Suprapubic skin (tissue), 4 donors: ENCODE measurements around the gene MAPK14. TPM values are rescaled to one million over a fixed set of nuclear protein-coding genes. Genes with fewer than 3 reads are reported as not detected.

Experiments
- DNase-seq, 2 donors: peaks; one replicate each; pipeline ENCODE4 v3.0.0-alpha.2; 2019; ENCODE audit warnings: low spot score in 2 of 2
- H3K27ac ChIP-seq: fragments of 200-600 bp; sonication (generic); one replicate; pipeline ENCODE4 v1.5.1; 2019
- H3K27me3 ChIP-seq: fragments of 200-600 bp; sonication (generic); one replicate; pipeline ENCODE4 v1.5.1; 2019
- H3K36me3 ChIP-seq: fragments of 200-600 bp; sonication (generic); one replicate; pipeline ENCODE4 v1.5.1; 2019
- H3K4me1 ChIP-seq: fragments of 200-600 bp; sonication (generic); one replicate; pipeline ENCODE4 v1.5.1; 2019
- H3K4me3 ChIP-seq: fragments of 200-600 bp; sonication (generic); one replicate; pipeline ENCODE4 v1.5.1; 2019; ENCODE audit warnings: mild to moderate bottlenecking
- H3K9me3 ChIP-seq: fragments of 200-600 bp; sonication (generic); one replicate; pipeline ENCODE4 v1.5.1; 2019
- EP300 ChIP-seq: sonication (generic); formaldehyde crosslinking; IDR thresholded peaks from one replicate; pipeline ENCODE4 v1.6.1; 2017; ENCODE audit warnings: antibody characterized with exemption
- POLR2A ChIP-seq, 2 donors: fragments of 450-650 bp; IDR thresholded peaks; one replicate each; pipeline ENCODE4 v1.6.1; 2017; ENCODE audit warnings: antibody characterized with exemption in 2 of 2, mild to moderate bottlenecking in 2 of 2, moderate library complexity in 2 of 2
- POLR2AphosphoS5 ChIP-seq, 3 donors: sonication (generic); formaldehyde crosslinking; IDR thresholded peaks; one replicate each; pipeline ENCODE4 v1.6.1; 2017; ENCODE audit warnings: antibody characterized with exemption in 3 of 3
- WGBS: methylation state at CpG from one replicate; pipeline ENCODE4 v1.1.5; 2018; 5-methylcytosine and 5-hydroxymethylcytosine counted together
- total RNA-seq, 4 donors: library from RNA; depleted of rRNA; stranded (reverse); fragments of >200 nt; gene quantifications; one replicate each; pipeline ENCODE4 v1.1.0, GENCODE V29; 2016
- TF ChIP-seq, protein P1 (sequence below), 2 donors: fragments of 200-600 bp in 1 of 2; fragments of 450-650 bp in 1 of 2; sonication (generic) in 1 of 2; IDR thresholded peaks; one replicate each; pipeline ENCODE4 v1.5.1; 2016 to 2019; ENCODE audit warnings: antibody characterized with exemption in 2 of 2, mild to moderate bottlenecking in 1 of 2, moderate library complexity in 1 of 2

The MAPK14 gene
- total RNA-seq, 4 donors from 2014 or later: 51.7 to 105 (median 57.8) TPM

- H3K4me3 ChIP-seq: no peak overlapping the region
- WGBS: 83% methylated on average over 1 of the region's 1 CpG
- no peaks in the 10 kb centered on the region for H3K27me3 ChIP-seq
- H3K9me3 ChIP-seq: no peaks in the 10 kb centered on the region
- no peaks in the 10 kb centered on the region for H3K36me3 ChIP-seq
- no peak for DNase-seq
- TF ChIP-seq POLR2AphosphoS5 (IDR thresholded peaks at IDR 0.05): no peak
- no peak for TF ChIP-seq POLR2A (IDR thresholded peaks at IDR 0.05)
- TF ChIP-seq, protein P1, sequence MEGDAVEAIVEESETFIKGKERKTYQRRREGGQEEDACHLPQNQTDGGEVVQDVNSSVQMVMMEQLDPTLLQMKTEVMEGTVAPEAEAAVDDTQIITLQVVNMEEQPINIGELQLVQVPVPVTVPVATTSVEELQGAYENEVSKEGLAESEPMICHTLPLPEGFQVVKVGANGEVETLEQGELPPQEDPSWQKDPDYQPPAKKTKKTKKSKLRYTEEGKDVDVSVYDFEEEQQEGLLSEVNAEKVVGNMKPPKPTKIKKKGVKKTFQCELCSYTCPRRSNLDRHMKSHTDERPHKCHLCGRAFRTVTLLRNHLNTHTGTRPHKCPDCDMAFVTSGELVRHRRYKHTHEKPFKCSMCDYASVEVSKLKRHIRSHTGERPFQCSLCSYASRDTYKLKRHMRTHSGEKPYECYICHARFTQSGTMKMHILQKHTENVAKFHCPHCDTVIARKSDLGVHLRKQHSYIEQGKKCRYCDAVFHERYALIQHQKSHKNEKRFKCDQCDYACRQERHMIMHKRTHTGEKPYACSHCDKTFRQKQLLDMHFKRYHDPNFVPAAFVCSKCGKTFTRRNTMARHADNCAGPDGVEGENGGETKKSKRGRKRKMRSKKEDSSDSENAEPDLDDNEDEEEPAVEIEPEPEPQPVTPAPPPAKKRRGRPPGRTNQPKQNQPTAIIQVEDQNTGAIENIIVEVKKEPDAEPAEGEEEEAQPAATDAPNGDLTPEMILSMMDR (IDR thresholded peaks at IDR 0.05): no peak
- TF ChIP-seq EP300: no peak
- no peak overlapping the region for H3K27ac ChIP-seq
- no peaks in the 10 kb centered on the region for H3K4me1 ChIP-seq
These were observed 27.2 kb upstream of the MAPK14 start for GRCh38 chr6:36000451-36000850.

DNA sequence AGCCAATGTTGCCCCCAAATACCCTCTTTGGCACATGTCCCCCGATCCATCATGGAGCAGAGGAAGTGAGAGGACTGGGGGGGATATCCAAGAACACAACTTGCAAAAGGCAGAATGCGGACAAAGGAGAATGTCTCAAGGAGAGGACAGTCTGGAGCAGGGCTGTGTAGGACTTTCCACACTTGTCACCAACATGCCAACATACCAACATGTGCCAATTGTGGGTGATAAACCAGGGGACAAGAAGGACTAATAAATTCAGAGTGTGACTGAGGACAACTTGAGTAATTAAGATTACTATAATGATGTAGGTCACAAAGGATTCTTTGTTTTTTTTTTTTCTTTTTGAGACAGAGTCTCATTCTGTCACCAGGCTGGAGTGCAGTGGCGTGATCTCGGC is 11.9 kb upstream of the MAPK14 start:
- Histone ChIP-seq H3K36me3 (no peaks in the 10 kb centered on the region), H3K9me3 (no peaks in the 10 kb centered on the region), H3K4me3 (no peak overlapping the region), H3K27ac (no peak overlapping the region), H3K27me3 (no peaks in the 10 kb centered on the region), H3K4me1 (no peaks in the 10 kb centered on the region)
- TF ChIP-seq POLR2A (IDR thresholded peaks at IDR 0.05) (no peak), POLR2AphosphoS5 (IDR thresholded peaks at IDR 0.05) (no peak), EP300 (no peak)
- TF ChIP-seq, protein P1 (IDR thresholded peaks at IDR 0.05): no peak
- WGBS: 85% methylated on average over 4 of the region's 4 CpGs
- DNase-seq: no peak

DNA sequence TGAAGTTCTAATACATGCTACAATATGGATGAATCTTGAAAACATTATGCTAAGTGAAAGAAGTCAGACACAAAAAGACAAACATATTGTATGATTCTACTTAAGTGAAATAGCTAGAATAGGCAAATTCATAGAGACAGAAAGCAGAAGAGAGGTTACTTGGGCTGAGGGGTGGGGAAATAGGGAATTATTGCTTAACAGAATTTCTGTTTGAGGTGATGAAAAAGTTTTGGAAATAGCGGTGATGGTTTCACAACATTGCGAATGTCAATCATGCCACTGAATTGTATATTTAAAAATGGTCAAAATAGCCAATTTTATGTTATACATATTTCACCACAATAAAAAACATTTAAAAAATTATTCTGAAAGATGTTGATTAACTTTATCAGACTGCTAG is 9.3 kb upstream of the MAPK14 start:
- TF ChIP-seq POLR2AphosphoS5 (IDR thresholded peaks at IDR 0.05) (no peak), EP300 (no peak), POLR2A (IDR thresholded peaks at IDR 0.05) (no peak)
- TF ChIP-seq, protein P1 (IDR thresholded peaks at IDR 0.05): no peak
- Histone ChIP-seq H3K4me3 (no peak overlapping the region), H3K36me3 (no peaks in the 10 kb centered on the region), H3K4me1 (no peaks in the 10 kb centered on the region), H3K27me3 (no peaks in the 10 kb centered on the region), H3K27ac (no peak overlapping the region), H3K9me3 (no peaks in the 10 kb centered on the region)
- DNase-seq: no peak
- WGBS: 96% methylated on average over 2 of the region's 2 CpGs

GRCh38 chr6:36019167-36019566 is 8.4 kb upstream of the MAPK14 start:
- WGBS: 88% methylated on average over 11 of the region's 11 CpGs
- DNase-seq: no peak
- Histone ChIP-seq H3K27ac (no peak overlapping the region), H3K4me3 (no peak overlapping the region), H3K9me3 (no peaks in the 10 kb centered on the region), H3K27me3 (peaks cover 4% of the 10 kb centered on the region), H3K4me1 (peaks cover under 1% of the 10 kb centered on the region), H3K36me3 (no peaks in the 10 kb centered on the region)
- TF ChIP-seq, protein P1 (IDR thresholded peaks at IDR 0.05): no peak
- TF ChIP-seq EP300: no peak
- no peak for TF ChIP-seq POLR2AphosphoS5 (IDR thresholded peaks at IDR 0.05)
- no peak for TF ChIP-seq POLR2A (IDR thresholded peaks at IDR 0.05)

- no peak for DNase-seq
- Histone ChIP-seq H3K27me3 (peaks cover 8% of the 10 kb centered on the region), H3K9me3 (no peaks in the 10 kb centered on the region), H3K4me3 (no peak overlapping the region), H3K4me1 (peaks cover 4% of the 10 kb centered on the region), H3K27ac (no peak overlapping the region), H3K36me3 (no peaks in the 10 kb centered on the region)
- no peak for TF ChIP-seq EP300
- TF ChIP-seq, protein P1 (IDR thresholded peaks at IDR 0.05): no peak
- TF ChIP-seq POLR2AphosphoS5 (IDR thresholded peaks at IDR 0.05): no peak
- TF ChIP-seq POLR2A (IDR thresholded peaks at IDR 0.05): no peak
- 51% methylated on average over 1 of the region's 1 CpG for WGBS
These were observed 7.5 kb upstream of the MAPK14 start for GRCh38 chr6:36020154-36020553.
